ENCODE data around the gene INS.

- no peak for TF ChIP-seq POLR2AphosphoS5 (IDR thresholded peaks at IDR 0.05; ENCODE audit: low read depth, low read length)
- TF ChIP-seq KLF9 (CRISPR knock-in tag; IDR thresholded peaks at IDR 0.05; ENCODE audit: low read depth), result no peak
- no peak for TF ChIP-seq KLF15 (CRISPR knock-in tag; IDR thresholded peaks at IDR 0.05; ENCODE audit: borderline replicate concordance)
- no peak for TF ChIP-seq ATM (IDR thresholded peaks at IDR 0.05; ENCODE audit: borderline replicate concordance)
- no peak for TF ChIP-seq ZNF773 (CRISPR knock-in tag; IDR thresholded peaks at IDR 0.05; ENCODE audit: borderline replicate concordance)
These were observed 17.6 kb downstream of the INS start for GRCh38 chr11:2143477-2143798.

Measured in HepG2 (cell line).